NCI-H446 (cell line): ENCODE data around the gene SDK2.
A peak's percentile ranks its signal among the peaks of the same experiment; 100 is the strongest.

ENCODE experiments used
- DNase-seq, 2 experiments: peaks; one replicate each; lab custom pipeline; 2025; lab: John Stamatoyannopoulos, UW

SDK2 gene

DNA sequence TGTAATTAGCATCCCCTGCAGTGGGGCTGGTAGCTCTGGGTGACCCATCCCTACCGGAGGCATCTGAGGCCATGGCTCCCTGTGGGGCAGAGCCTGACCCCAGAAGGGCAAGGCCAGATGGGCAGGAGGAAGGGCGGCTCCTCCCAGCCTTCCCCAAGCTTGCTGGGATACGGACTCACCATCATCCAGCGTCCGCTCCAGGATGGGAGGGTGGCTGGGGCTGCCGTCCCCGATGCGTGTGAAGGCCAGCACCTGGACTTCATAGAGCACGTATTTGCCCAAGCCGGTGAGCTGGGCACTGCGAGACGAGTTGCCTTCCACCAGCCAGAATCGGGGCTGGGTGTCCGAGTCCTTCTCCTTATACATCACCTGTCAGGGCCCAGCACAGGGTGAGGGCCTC is 250.9 kb downstream of the SDK2 start:
- no peak for DNase-seq

GRCh38 chr17:73391331-73392265 is 252.6 kb downstream of the SDK2 start:
- no peak for DNase-seq

DNA sequence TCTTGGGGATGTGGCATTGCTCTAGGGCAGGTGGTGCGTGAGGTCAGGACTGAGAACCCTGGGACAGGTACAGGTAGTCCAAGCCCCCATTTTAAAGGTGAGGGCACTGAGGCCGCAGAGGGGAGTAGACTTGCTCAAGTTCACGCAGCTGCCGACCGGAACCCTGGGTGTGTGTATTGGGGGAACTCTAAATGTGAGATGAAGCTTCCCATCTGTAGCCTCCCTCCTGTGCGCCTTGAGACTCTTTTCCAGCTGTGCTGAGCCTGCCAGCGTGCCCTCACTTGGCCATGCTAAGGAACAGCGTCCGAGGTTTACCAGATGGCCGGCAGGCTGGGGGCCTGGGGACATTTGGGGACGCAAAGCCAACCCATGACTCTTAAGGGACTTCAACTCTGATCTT is 253.4 kb downstream of the SDK2 start:
- DNase-seq = no peak

- no peak for DNase-seq
Observed at GRCh38 chr17:73390221-73390620, 254.0 kb downstream of the SDK2 start.

- DNase-seq = no peak
Observed at GRCh38 chr17:73389411-73389810, 254.8 kb downstream of the SDK2 start.

- no peak for DNase-seq
Observed at GRCh38 chr17:73388578-73388905, 255.7 kb downstream of the SDK2 start.

DNA sequence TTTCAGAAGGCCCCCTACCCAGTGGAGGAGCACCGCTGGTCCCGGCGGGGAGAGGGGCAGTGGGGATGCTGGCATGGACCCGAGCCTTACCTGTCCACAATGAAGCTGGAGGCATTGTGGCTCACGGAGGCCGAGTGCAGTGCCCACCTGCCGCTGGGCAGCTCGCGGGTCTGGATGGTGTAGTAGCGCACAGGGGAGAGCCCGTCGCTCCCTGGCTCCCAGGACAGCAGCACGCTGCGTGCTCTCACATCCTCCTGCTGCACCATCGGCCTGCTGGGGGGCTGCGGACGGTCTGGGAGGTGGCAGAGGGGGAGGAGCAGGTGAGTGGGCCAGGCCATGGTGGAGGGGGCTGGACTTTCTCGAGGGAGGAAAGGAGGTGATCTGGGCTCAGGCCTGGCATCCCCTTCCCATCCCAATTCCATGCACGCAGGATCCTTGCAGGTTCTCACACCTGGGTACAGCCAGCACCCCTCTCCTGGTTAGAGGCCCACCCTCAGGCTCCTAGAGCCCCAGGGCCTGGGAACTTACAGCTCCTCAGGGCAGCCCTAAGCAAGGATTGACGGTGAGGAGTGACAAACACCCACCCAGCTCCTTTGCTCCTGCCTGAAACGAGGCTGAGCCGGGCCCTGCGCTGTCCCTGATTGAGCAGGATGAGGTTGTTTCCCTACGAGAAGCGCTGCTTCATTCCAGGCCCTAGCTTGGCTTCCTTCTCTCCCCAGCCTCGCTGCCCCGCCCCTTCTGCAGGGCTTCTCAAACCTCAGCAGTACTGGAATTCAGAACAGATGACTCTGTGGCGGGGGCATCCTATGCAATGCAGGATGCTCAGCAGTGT is 256.3 kb downstream of the SDK2 start:
- DNase-seq = no peak

DNA sequence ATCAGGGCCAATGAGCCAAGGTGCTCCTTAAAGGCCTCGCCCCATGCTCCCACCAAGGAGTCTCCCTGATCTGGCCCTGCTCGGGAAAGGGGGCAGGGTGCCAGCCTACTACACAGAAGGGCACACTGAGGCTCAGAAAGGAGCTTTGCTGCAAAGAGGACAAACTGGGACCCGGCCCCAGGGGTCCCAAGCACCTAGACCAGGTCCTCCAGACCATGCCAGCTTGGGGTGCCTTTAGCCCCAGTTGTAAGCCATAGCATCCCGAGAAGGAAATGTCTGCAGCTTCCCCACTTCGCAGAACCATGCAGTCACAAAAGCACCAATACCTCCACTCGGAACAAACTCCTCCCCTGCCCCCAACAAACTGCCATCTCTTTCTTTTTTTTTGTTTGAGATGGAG is 257.7 kb downstream of the SDK2 start:
- DNase-seq = no peak

DNA sequence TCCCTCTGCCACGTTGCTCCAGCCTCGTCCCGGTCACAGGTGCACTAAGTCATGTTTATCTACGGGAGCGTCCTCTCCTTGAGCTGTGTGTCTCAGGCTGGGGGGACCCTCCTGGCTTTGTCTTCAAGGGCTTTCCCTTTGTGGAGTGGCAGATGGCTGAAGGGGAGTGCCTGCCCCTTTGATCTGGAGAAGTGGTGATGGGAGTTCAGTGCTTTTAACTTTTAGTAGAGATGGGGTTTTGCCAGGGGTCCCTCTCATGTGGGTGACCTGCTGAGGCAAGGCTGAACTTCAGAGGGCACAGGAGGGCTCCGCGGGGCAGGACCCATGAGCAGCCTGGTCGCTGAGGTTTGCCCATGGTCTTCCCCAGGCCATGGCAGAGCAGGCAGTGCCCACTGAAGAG is 259.3 kb downstream of the SDK2 start:
- no peak for DNase-seq

- no peak for DNase-seq
Observed at GRCh38 chr17:73380439-73381106, 263.7 kb downstream of the SDK2 start.

- peak in 1 of 2 experiments; percentile 61 for DNase-seq
Observed at GRCh38 chr17:73379826-73380225, 264.4 kb downstream of the SDK2 start.

DNA sequence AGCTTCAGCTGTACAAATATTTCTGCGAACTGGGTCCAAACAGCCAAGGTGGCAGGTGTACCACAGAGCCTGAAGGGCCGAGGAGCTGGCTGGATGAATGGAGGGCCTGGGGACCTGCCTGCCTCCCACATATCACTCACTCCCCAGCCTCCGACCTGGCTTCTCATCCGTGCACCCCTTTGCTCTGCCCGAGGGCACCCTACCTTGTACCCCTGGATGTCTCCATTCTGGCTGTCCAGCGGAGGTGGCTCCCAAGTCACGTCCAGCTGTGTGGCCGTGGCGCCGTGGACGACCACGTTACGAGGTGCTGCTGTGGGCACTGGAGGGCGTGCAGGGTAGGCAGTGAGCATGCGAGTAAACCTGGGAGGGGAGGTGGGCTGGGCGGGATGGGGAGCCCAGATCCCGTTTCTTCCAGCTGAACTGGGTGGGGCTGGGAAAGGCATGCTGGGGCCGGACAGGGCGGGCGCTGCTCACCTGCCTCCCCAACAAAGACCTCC is 265.2 kb downstream of the SDK2 start:
- no peak for DNase-seq

DNA sequence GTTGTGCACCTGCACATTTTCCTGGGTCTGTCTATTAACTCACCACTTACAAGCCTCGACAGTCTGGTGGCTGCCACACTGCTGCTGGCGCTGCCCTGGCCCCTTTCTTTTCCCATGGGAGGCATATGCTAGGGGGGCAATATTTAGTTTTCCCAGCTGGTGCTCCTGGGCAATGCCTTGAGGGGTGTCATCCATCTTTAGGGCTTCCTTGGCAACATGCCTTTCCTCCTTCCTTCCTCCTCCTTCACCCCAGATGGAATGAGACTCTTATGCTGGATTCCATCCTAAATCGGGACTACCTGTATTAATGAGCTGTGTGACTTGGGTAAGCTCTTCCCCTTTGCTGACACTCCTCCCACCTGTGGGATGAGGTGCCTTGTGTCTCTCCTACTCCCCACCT is 267.6 kb downstream of the SDK2 start:
- DNase-seq = no peak

- DNase-seq = no peak
Observed at GRCh38 chr17:73376152-73376551, 268.1 kb downstream of the SDK2 start.

DNA sequence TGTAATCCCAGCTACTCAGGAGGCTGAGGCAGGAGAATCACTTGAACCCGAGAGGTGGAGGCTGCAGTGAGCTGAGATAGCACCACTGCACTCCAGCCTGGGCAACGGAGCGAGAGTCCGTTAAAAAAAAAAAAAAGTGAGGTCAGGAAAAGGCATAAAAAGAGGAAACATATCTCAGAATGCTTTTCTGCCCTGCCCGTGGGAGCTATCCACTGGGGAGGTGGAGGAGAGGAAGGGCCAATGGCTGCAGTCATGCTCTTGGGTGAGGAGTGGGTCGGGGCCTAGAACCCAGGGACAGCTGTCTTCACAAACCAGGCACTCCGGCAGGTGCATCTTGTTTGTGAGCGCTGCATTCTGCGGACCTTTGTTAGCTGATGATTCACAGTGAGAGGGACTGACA is 272.4 kb downstream of the SDK2 start:
- DNase-seq = no peak

- no peak for DNase-seq
Observed at GRCh38 chr17:73371285-73371684, 273.0 kb downstream of the SDK2 start.

DNA sequence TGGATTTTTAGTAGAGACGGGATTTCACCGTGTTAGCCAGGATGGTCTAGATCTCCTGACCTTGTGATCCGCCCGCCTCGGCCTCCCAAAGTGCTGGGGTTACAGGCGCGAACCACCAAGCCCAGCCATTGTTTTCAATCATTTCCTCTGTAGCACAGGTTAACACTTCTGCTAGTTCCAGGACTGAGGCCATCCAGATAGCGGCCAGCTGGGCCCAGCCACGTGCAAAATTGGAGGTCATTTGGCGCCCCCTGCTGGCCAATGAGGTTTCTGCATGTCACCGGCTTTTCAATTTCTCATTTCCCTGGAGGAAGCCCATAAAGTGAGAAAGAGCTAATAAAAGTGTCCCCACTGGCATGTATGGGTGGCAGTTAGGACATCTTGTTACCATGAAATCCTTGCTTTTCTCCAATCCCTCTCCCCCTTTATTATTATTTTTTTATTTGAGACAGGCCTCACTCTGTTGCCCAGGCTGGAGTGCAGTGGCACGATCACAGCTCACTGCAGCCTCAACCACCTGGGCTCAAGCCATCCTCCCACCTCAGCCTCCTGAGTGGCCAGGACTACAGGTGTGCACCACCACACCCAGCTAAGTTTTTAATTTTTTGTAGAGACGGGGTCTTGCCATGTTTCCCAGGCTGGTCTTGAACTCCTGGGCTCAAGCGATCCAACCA is 274.3 kb downstream of the SDK2 start:
- peak; percentile 7 to 74 for DNase-seq

- no peak for DNase-seq
Observed at GRCh38 chr17:73369111-73369521, 275.1 kb downstream of the SDK2 start.

GRCh38 chr17:73368085-73368631 is 276.1 kb downstream of the SDK2 start:
- no peak for DNase-seq

GRCh38 chr17:73365906-73366623 is 278.2 kb downstream of the SDK2 start:
- DNase-seq = no peak
